Astrocyte (in vitro differentiated cells and primary cell): ENCODE measurements around the gene LRRC27. TPM values are rescaled to one million over a fixed set of nuclear protein-coding genes. Genes with fewer than 3 reads are reported as not detected.

Experiments used
- DNase-seq: peaks from one replicate; pipeline ENCODE4 v3.0.0-alpha.2; 2010; ENCODE audit warnings: low read depth
- FAIRE-seq: peaks from 2 replicates; lab custom pipeline; 2011; peaks lifted over from hg19 to GRCh38; lab: Jason Lieb, UNC
- H2AFZ ChIP-seq: 2 replicates; pipeline ENCODE4 v1.6.0; 2012; ENCODE audit warnings: low read depth, low read length, inconsistent platforms
- H3K27ac ChIP-seq: 2 replicates; pipeline ENCODE4 v1.5.1; 2011; ENCODE audit warnings: low read depth, low read length, inconsistent platforms
- H3K27me3 ChIP-seq: 2 replicates; pipeline ENCODE4 v1.6.0; 2011; ENCODE audit warnings: low read length, inconsistent platforms; ENCODE audit not compliant: insufficient read depth
- H3K36me3 ChIP-seq: 2 replicates; pipeline ENCODE4 v1.5.1; 2011; ENCODE audit warnings: low read length, inconsistent platforms; ENCODE audit not compliant: insufficient read depth
- H3K4me1 ChIP-seq: 2 replicates; pipeline ENCODE4 v1.5.1; 2011; ENCODE audit warnings: low read length, inconsistent platforms; ENCODE audit not compliant: insufficient read depth
- H3K4me2 ChIP-seq: 2 replicates; pipeline ENCODE4 v1.6.0; 2012; ENCODE audit warnings: low read length, inconsistent platforms
- H3K4me3 ChIP-seq: 2 replicates; pipeline ENCODE4 v1.5.1; 2011; ENCODE audit warnings: low read depth, mild to moderate bottlenecking, low read length, inconsistent platforms; ENCODE audit not compliant: insufficient read depth
- H3K79me2 ChIP-seq: 2 replicates; pipeline ENCODE4 v1.6.0; 2012; ENCODE audit warnings: mild to moderate bottlenecking, low read length, inconsistent platforms; ENCODE audit not compliant: insufficient read depth
- H3K9ac ChIP-seq: 2 replicates; pipeline ENCODE4 v1.6.0; 2012; ENCODE audit warnings: mild to moderate bottlenecking, low read length, inconsistent platforms
- H3K9me3 ChIP-seq: 2 replicates; pipeline ENCODE4 v1.5.1; 2012; ENCODE audit warnings: low read depth, mild to moderate bottlenecking, low read length, inconsistent platforms; ENCODE audit not compliant: insufficient read depth
- H4K20me1 ChIP-seq: 2 replicates; pipeline ENCODE4 v1.6.0; 2012; ENCODE audit warnings: low read length, inconsistent platforms; ENCODE audit not compliant: insufficient read depth
- H3K27ac Mint-ChIP-seq: one replicate; pipeline ENCODE4 v1.8.0; 2021; ENCODE audit warnings: mild to moderate bottlenecking, mixed read lengths; ENCODE audit not compliant: unreplicated experiment
- H3K27me3 Mint-ChIP-seq: one replicate; pipeline ENCODE4 v1.8.0; 2021; ENCODE audit warnings: low read depth, mixed read lengths; ENCODE audit not compliant: unreplicated experiment
- H3K36me3 Mint-ChIP-seq: one replicate; pipeline ENCODE4 v1.8.0; 2021; ENCODE audit warnings: low read depth, mixed read lengths; ENCODE audit not compliant: unreplicated experiment
- H3K4me1 Mint-ChIP-seq: one replicate; pipeline ENCODE4 v1.8.0; 2021; ENCODE audit warnings: low read depth, mixed read lengths; ENCODE audit not compliant: unreplicated experiment
- H3K4me3 Mint-ChIP-seq: one replicate; pipeline ENCODE4 v1.8.0; 2021; ENCODE audit warnings: mild to moderate bottlenecking, moderate library complexity, mixed read lengths; ENCODE audit not compliant: unreplicated experiment
- H3K9me3 Mint-ChIP-seq: one replicate; pipeline ENCODE4 v1.8.0; 2021; ENCODE audit warnings: mild to moderate bottlenecking, mixed read lengths; ENCODE audit not compliant: unreplicated experiment
- CTCF ChIP-seq: IDR thresholded peaks from 2 replicates; pipeline ENCODE4 v1.5.1; 2011; ENCODE audit warnings: low read depth, mild to moderate bottlenecking, inconsistent platforms, low read length, moderate library complexity; ENCODE audit not compliant: insufficient read depth
- EZH2 ChIP-seq: IDR thresholded peaks from 2 replicates; pipeline ENCODE4 v1.6.1; 2012; ENCODE audit warnings: mild to moderate bottlenecking, low read length, inconsistent platforms; ENCODE audit not compliant: insufficient read depth
- total RNA-seq: library from RNA; stranded (reverse); gene quantifications from 2 replicates; pipeline ENCODE4 v1.2.1, GENCODE V29; 2021

LRRC27 gene
- total RNA-seq, 1 donor from 2014 or later: 8.0 TPM

- Histone ChIP-seq H3K9me3 (no peaks in the 10 kb centered on the region), H3K4me1 (peaks cover 5% of the 10 kb centered on the region), H3K4me3 (no peak overlapping the region), H3K9ac (no peak overlapping the region), H4K20me1 (no peaks in the 10 kb centered on the region), H3K4me2 (no peak overlapping the region), H3K27ac (no peak overlapping the region), H3K79me2 (no peaks in the 10 kb centered on the region), H3K27me3 (no peaks in the 10 kb centered on the region), H2AFZ (no peak overlapping the region), H3K36me3 (no peaks in the 10 kb centered on the region)
- H3K9me3 Mint-ChIP-seq: peaks cover 2% of the 10 kb centered on the region
- H3K4me1 Mint-ChIP-seq: no peaks in the 10 kb centered on the region
- peaks cover 22% of the 10 kb centered on the region for H3K36me3 Mint-ChIP-seq
- H3K27me3 Mint-ChIP-seq: no peaks in the 10 kb centered on the region
- no peak overlapping the region for H3K27ac Mint-ChIP-seq
- TF ChIP-seq EZH2 (no peak), CTCF (no peak)
- FAIRE-seq (no peak), DNase-seq (no peak)
- H3K4me3 Mint-ChIP-seq: no peak overlapping the region
Observed at GRCh38 chr10:132339276-132339675, 7.3 kb downstream of the LRRC27 start.

GRCh38 chr10:132341017-132341416 lies 9.0 kb downstream of the LRRC27 start:
- Mint-ChIP-seq H3K4me3 (no peak overlapping the region), H3K27me3 (no peaks in the 10 kb centered on the region), H3K9me3 (peaks cover 2% of the 10 kb centered on the region), H3K4me1 (no peaks in the 10 kb centered on the region), H3K36me3 (peaks cover 17% of the 10 kb centered on the region), H3K27ac (no peak overlapping the region)
- H3K79me2 ChIP-seq: no peaks in the 10 kb centered on the region
- no peaks in the 10 kb centered on the region for H3K36me3 ChIP-seq
- H3K4me2 ChIP-seq: no peak overlapping the region
- FAIRE-seq (no peak), DNase-seq (no peak)
- H3K9me3 ChIP-seq: no peaks in the 10 kb centered on the region
- H3K27me3 ChIP-seq: no peaks in the 10 kb centered on the region
- H4K20me1 ChIP-seq: no peaks in the 10 kb centered on the region
- H2AFZ ChIP-seq: no peak overlapping the region
- no peak for TF ChIP-seq EZH2
- no peak for TF ChIP-seq CTCF
- H3K4me1 ChIP-seq: peaks cover 5% of the 10 kb centered on the region
- H3K4me3 ChIP-seq: no peak overlapping the region
- H3K27ac ChIP-seq: no peak overlapping the region
- no peak overlapping the region for H3K9ac ChIP-seq

- Histone ChIP-seq H4K20me1 (no peaks in the 10 kb centered on the region), H3K79me2 (no peaks in the 10 kb centered on the region), H3K9me3 (no peaks in the 10 kb centered on the region), H2AFZ (no peak overlapping the region), H3K9ac (no peak overlapping the region), H3K4me1 (peaks cover 5% of the 10 kb centered on the region), H3K4me3 (no peak overlapping the region), H3K27me3 (no peaks in the 10 kb centered on the region), H3K4me2 (no peak overlapping the region), H3K36me3 (no peaks in the 10 kb centered on the region), H3K27ac (no peak overlapping the region)
- Mint-ChIP-seq H3K36me3 (peaks cover 17% of the 10 kb centered on the region), H3K27me3 (no peaks in the 10 kb centered on the region), H3K9me3 (peaks cover 2% of the 10 kb centered on the region), H3K27ac (no peak overlapping the region), H3K4me1 (no peaks in the 10 kb centered on the region), H3K4me3 (no peak overlapping the region)
- DNase-seq (no peak), FAIRE-seq (no peak)
- TF ChIP-seq CTCF (no peak), EZH2 (no peak)
Observed at GRCh38 chr10:132341781-132342180, 9.8 kb downstream of the LRRC27 start.
